HUDEP-2 (cell line): Measurements from ENCODE around the gene TFEC.
"Not testable (repeated sequence)": the region's sequence is repeated elsewhere in the genome, so short reads cannot be mapped to it uniquely, and the experiment has no call there.

Experiments used
- DNase-seq, 76 experiments: peaks; one replicate each; lab custom pipeline; 2025; ENCODE audit not compliant: unreplicated experiment in 76 of 76; lab: John Stamatoyannopoulos, UW

Gene TFEC, protein sequence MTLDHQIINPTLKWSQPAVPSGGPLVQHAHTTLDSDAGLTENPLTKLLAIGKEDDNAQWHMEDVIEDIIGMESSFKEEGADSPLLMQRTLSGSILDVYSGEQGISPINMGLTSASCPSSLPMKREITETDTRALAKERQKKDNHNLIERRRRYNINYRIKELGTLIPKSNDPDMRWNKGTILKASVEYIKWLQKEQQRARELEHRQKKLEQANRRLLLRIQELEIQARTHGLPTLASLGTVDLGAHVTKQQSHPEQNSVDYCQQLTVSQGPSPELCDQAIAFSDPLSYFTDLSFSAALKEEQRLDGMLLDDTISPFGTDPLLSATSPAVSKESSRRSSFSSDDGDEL

DNA sequence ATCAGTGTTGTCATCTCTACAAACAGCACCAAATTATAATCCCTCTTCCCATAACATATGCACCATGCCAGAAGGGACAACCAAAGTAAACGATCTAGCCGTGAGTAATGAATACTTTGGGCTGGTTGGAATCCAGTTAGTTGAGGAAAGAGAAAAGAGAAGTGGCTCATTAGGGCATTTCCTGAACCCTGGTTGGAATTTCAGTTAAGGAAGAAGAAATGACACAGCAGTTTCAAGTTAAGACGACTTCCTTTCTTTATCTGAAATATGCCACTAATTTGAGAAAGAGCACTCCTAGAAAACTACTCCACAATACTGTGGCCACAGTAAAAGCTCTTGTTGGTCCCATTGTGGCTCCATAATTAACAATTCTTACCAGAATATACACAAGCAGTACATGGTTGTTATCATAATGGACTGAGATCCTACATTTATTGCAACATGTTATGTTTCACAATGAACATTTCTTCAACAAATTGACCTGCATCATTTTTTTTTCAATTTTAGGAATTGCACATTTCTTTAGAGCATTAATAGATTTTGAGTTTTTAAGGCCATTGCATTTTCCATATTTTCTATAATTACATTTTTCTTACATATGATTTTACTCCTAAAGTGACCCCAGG, at the start of gene TFEC:
TSS of gene TFEC (minus strand) at position 113 of the 626 bp plus-strand sequence. CDS start 46,322 bp downstream, outside the sequence.
- no peak for DNase-seq

GRCh38 chr7:116075351-116076145, 45.0 kb upstream of the TFEC start:
- no peak for DNase-seq

DNA sequence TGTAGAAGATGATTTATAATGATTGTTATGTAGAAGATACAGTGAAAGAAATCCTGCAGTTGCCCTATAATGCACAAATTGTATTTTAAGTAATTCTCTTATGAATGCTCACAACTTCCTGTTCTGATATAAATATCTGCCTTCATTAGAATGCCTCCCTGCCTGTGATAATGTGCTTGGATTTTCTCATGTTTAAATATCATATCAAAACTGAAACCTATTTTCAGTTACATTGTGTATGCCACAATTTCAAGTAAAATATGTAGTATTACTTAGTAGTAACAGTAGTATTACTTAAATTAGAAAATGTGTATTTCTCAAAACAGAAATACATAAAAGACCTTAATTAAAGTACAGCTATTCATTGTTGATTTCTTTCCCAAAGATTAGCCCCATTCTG, 41.1 kb upstream of the TFEC start:
- DNase-seq: no peak

GRCh38 chr7:116064179-116064578, 33.6 kb upstream of the TFEC start:
- DNase-seq: no peak

DNA sequence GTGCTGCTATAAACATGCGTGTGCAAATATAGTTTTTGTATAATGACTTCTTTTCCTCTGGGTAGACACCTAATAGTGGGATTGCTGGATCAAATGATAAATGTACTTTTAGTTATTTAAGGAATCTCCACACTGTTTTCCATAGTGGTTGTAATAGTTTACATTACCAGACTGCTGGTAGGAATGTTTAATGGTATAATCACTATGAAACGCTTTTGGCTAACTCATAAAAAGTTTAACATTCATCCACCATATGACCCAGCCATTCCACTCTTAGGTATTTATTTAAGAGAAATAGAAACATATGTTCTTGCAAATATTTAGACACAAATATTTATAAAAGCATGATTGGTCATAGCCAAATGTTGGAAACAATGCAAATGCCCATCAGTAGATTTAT, 32.1 kb upstream of the TFEC start:
- no peak for DNase-seq

DNA sequence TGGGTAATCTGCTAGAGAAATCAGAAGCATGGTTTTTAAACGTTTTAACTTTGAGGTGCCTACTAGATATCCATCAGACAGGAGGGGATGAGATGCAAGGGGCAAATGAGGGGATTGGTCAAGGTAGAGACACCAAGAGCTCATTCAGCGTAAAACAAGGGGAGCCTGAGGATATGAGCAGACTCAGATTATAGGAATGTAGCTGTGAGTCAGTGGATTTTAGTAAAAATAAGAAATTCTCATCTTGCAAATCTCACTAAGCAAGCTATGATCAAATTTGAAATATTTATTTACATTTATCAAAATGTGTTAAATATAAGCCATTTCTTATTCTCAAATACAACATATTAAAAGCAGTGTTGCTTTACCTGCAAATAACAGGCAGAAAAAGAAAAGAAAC, 21.4 kb upstream of the TFEC start:
- no peak for DNase-seq

DNA sequence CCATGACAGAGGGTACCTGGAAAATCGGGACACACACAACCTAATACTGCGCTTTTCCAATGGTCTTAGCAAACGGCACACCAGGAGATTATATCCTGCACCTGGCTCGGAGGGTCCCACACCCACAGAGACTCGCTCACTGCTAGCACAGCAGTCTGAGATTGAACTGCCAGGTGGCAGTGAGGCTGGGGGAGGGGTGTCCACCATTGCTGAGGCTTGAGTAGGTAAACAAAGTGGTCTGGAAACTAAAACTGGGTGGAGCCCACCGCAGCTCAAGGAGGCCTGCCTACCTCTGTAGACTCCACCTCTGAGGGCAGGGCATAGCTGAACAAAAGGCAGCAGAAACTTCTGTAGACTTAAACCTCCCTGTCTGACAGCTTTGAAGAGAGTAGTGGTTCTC, 16.7 kb upstream of the TFEC start:
- not testable (repeated sequence) for DNase-seq

GRCh38 chr7:116045532-116045931, 15.0 kb upstream of the TFEC start:
- no peak for DNase-seq

DNA sequence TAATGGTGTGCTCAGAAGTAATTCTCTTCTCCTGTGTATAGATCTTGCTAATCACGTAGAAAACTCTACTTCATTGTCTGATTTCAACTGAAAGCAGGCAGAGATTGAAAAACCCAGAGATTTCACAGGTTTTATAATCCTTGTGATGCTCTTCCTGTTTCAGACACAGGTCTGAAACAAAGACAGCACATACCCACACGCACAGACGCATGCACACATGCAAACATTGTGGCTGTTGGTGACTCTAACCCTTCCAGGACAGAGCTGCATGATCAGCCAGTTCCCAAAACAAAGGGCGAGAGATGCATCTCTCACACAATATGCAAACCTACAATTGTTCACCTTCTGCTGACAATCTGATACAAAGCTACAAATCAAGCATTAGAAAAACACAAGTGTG, 11.1 kb upstream of the TFEC start:
- DNase-seq: no peak

DNA sequence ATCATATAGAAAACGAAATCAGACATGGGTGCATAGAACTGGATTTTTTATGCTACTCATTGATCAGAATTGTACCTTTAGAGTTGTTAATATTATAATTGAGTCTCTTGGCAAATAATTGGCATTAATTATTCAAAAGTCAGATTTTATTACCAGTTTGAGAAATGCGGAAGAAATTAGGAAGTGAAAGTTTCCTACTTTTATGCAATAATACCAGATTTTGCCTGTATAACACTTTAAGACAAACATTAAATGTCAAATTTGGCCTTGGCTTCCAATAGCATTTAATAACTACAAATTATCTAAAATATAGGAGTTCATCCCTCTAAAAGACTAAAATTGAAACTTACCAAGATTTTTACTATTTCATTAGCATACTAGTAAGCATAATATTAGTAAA, 6.8 kb upstream of the TFEC start:
- no peak for DNase-seq

DNA sequence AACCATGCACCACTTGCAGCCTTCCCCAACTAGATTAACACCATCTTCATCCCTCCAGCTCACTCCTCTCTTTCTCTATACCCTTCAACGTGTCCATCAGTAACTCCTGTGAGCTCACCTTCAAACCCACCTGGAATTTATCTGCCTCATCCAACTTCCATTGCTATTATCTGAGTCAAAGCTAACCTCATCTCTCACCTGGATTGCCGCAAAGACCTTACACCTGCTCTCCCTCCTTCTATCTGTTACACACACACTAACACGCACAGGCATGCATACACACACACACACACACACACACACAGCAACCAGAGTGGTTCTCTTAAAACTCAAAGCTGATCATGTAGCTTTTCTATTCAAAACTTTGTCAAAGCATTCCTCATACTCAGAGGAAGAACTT, 3.8 kb upstream of the TFEC start:
- no peak for DNase-seq

- no peak for DNase-seq
Measured at GRCh38 chr7:116032886-116033285, 2.3 kb upstream of the TFEC start.

DNA sequence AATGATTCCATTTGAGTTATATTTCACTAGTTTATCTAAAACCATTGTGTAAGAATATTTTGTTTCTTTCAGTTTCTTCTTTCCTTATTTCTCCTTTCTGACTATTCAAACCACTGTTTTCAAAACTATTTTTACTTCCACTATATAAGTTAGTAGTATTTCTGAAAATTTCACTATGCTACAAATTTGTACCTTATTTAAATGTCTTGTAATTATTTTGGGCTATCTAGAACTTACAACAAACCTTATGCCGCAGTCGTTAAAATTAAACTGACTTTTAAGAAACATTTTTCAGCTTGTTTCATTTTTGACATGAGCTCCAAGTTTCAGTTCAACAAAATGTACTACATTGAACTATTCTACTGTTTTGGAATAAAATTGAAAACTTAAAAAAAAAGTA, 1.8 kb downstream of the TFEC start:
- no peak for DNase-seq

DNA sequence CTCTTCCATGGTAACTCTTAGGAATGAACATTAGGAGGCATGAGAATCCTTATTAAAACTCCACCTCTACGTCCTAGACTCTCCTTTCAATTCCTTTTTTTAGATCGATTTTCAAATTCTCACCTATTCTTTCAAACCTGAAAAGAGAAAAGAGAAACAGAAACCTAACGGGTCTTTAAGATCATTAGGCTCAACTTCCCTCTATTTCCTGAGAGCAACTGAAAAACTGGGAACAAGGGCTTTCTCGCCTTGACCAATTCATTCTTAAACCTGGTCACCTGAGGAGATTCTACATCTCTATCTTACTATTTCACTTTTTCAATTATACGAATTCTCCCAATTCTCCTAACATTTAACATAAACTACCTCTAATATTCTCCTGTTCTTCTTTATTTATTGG, 2.8 kb downstream of the TFEC start:
- no peak for DNase-seq

GRCh38 chr7:116024826-116025809, 5.4 kb downstream of the TFEC start:
- no peak for DNase-seq

- DNase-seq: no peak
Measured at GRCh38 chr7:116021237-116021636, 9.3 kb downstream of the TFEC start.

DNA sequence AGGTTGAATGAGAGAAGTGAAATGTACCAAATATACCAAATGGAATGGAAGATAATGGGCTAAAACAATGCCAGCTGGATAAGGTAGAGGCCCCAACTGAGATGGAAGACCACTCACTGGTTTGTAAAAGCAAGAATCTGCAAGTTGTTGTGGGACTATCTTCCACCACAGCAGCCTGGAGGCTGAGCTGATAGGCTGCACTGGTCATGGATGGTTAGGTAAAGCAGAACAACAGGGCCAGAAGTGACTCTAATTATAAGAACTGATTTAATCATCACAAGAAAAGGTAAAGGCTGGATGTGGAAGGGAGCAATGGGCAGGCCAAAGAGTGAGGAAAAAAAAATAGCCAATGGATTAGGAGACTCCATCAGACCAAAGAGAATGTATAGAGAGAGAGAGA, 11.8 kb downstream of the TFEC start:
- no peak for DNase-seq

DNA sequence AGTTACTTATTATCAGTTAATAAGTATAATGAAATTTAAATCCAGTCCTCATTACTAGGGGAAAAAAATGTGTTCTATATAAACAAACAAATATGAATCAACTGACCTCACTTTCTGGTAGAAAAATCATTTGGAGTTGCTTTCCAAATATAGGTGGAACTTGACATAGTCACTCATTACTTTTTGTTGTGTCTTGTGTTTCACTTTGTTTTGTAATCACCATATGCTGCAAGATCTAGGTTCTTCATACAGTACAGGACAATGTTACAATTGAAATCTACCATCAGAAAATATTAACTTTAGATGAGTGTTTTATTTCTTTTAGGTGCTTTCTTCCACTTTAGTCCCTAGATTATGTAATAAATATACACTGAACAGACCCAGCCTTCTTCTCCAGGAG, 16.9 kb downstream of the TFEC start:
- DNase-seq: no peak

DNA sequence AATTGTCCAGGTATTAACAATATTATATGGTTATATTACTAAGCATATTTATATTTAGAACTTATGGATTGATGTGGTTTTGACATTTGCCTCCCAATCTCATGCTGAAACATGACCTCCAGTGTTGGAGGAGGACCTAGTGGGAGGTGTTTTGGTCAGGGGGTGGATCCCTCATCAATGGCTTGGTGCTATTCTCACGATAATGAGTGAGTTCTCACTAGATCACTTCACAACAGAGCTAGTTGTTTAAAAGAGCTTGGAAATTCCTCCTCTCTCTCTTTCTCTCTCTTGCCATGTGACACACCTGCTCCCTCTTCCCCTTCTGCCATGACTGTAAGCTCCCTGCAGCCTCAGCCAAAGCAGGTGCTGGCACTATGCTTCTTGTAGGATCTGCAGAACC, 19.0 kb downstream of the TFEC start:
- no peak for DNase-seq

- not testable (repeated sequence) for DNase-seq
Measured at GRCh38 chr7:116004762-116005161, 25.8 kb downstream of the TFEC start.

- DNase-seq: no peak
Measured at GRCh38 chr7:115997221-115997620, 33.3 kb downstream of the TFEC start.
